ENCODE measurements around the gene CCNL2. TPM values are rescaled to one million over a fixed set of nuclear protein-coding genes. Genes with fewer than 3 reads are reported as not detected.

CCNL2 gene
- total RNA-seq, result 80.2 and 143 TPM in 2 replicates

GRCh38 chr1:1399187-1399871 is at the start of gene CCNL2:
TSS of gene CCNL2 (minus strand) at chr1:1399335. CDS start at chr1:1399306, 29 bp downstream.

GRCh38 chr1:1435106-1435903 is 36.2 kb upstream of the CCNL2 start, which contains the start of gene VWA1:
TSS of gene VWA1 (plus strand) at chr1:1435690. CDS start at chr1:1435749, 59 bp downstream.

GRCh38 chr1:1421147-1421906 is 22.2 kb upstream of the CCNL2 start, which contains the start of gene ANKRD65:
TSS of gene ANKRD65 (minus strand) at chr1:1421276. CDS start at chr1:1421005, 271 bp downstream.

GRCh38 chr1:1406821-1407635 is 7.9 kb upstream of the CCNL2 start, which contains the start of gene MRPL20:
TSS of gene MRPL20 (minus strand) at chr1:1407293. CDS start at chr1:1407217, 76 bp downstream.

GRCh38 chr1:1374929-1375662 is 24.0 kb downstream of the CCNL2 start, which contains the start of gene AURKAIP1:
TSS of gene AURKAIP1 (minus strand) at chr1:1375207. CDS start at chr1:1374756, 451 bp downstream.

GRCh38 chr1:1358433-1359271 is 40.5 kb downstream of the CCNL2 start, which contains the start of gene MXRA8:
TSS of gene MXRA8 (minus strand) at chr1:1358555. CDS start at chr1:1358504, 51 bp downstream.

GRCh38 chr1:1349256-1350012 is 49.7 kb downstream of the CCNL2 start, which contains the start of gene DVL1:
TSS of gene DVL1 (minus strand) at chr1:1349418. CDS start at chr1:1349065, 353 bp downstream.

Other genes with a start within 250 kb of the CCNL2 start
- not detected in 2 replicates for gene TTLL10, start 225.5 kb downstream of the CCNL2 start, total RNA-seq
- gene TNFRSF18, start 192.7 kb downstream of the CCNL2 start, total RNA-seq, result 0.28 TPM in 1 of 2 replicates, not detected in the other
- 0.63 and 1.6 TPM in 2 replicates for gene TNFRSF4, start 185.2 kb downstream of the CCNL2 start, total RNA-seq
- 91.0 and 126 TPM in 2 replicates for gene SDF4, start 167.3 kb downstream of the CCNL2 start, total RNA-seq
- 23.4 and 30.0 TPM in 2 replicates for gene B3GALT6, start 167.1 kb downstream of the CCNL2 start, total RNA-seq
- 0.45 and 0.85 TPM in 2 replicates for gene C1QTNF12, start 152.6 kb downstream of the CCNL2 start, total RNA-seq
- 31.8 and 39.7 TPM in 2 replicates for gene UBE2J2, start 125.5 kb downstream of the CCNL2 start, total RNA-seq
- 0.27 and 0.66 TPM in 2 replicates for gene SCNN1D, start 118.9 kb downstream of the CCNL2 start, total RNA-seq
- gene ACAP3, start 91.4 kb downstream of the CCNL2 start, total RNA-seq, result 22.7 and 37.0 TPM in 2 replicates
- gene PUSL1, start 90.7 kb downstream of the CCNL2 start, total RNA-seq, result 12.5 and 13.0 TPM in 2 replicates
- gene INTS11, start 74.7 kb downstream of the CCNL2 start, total RNA-seq, result 71.9 and 89.6 TPM in 2 replicates
- 11.4 and 11.6 TPM in 2 replicates for gene CPTP, start 74.5 kb downstream of the CCNL2 start, total RNA-seq
- 0.18 and 0.19 TPM in 2 replicates for gene TAS1R3, start 68.1 kb downstream of the CCNL2 start, total RNA-seq
- 41.9 and 101 TPM in 2 replicates for gene DVL1, start 49.9 kb downstream of the CCNL2 start, total RNA-seq
- 0.63 and 6.3 TPM in 2 replicates for gene MXRA8, start 40.8 kb downstream of the CCNL2 start, total RNA-seq
- gene AURKAIP1, start 24.1 kb downstream of the CCNL2 start, total RNA-seq, result 91.8 and 109 TPM in 2 replicates
- 103 and 128 TPM in 2 replicates for gene MRPL20, start 8.0 kb upstream of the CCNL2 start, total RNA-seq
- gene ANKRD65, start 21.9 kb upstream of the CCNL2 start, total RNA-seq, result under 0.01 and 0.09 TPM in 2 replicates
- 4.4 and 11.1 TPM in 2 replicates for gene VWA1, start 36.4 kb upstream of the CCNL2 start, total RNA-seq
- gene ATAD3C, start 50.4 kb upstream of the CCNL2 start, total RNA-seq, result under 0.01 TPM in 1 of 2 replicates, not detected in the other
- gene ATAD3B, start 72.4 kb upstream of the CCNL2 start, total RNA-seq, result 16.4 and 26.7 TPM in 2 replicates
- 38.3 and 56.9 TPM in 2 replicates for gene ATAD3A, start 112.8 kb upstream of the CCNL2 start, total RNA-seq
- 2.8 and 3.1 TPM in 2 replicates for gene TMEM240, start 141.3 kb upstream of the CCNL2 start, total RNA-seq
- 55.5 and 64.9 TPM in 2 replicates for gene SSU72, start 175.5 kb upstream of the CCNL2 start, total RNA-seq
- gene FNDC10, start 200.8 kb upstream of the CCNL2 start, total RNA-seq, result 0.47 and 0.54 TPM in 2 replicates
- gene MIB2, start 216.2 kb upstream of the CCNL2 start, total RNA-seq, result 36.3 and 77.5 TPM in 2 replicates
- gene MMP23B, start 232.8 kb upstream of the CCNL2 start, total RNA-seq, result 1.1 and 2.8 TPM in 2 replicates